ENCODE results near the gene FBXO34. TPM values are rescaled to one million over a fixed set of nuclear protein-coding genes. Genes with fewer than 3 reads are reported as not detected.

Gene FBXO34
- total RNA-seq, 4 donors from 2014 or later: 23.9 to 40.8 (median 32.6) TPM

GRCh38 chr14:55372825-55373224 is 101.6 kb downstream of the FBXO34 start:
- Histone ChIP-seq H3K4me1 (no peaks in the 10 kb centered on the region), H3K9me3 (no peaks in the 10 kb centered on the region), H3K27ac (no peak overlapping the region), H3K27me3 (no peaks in the 10 kb centered on the region), H3K36me3 (peaks cover 6 to 97% (median 6%) of the 10 kb centered on the region in 3 donors), H3K4me3 (no peak overlapping the region)
- 88 to 97% methylated on average over 7 of the region's 7 CpGs for WGBS, 2 donors
- no peak for DNase-seq (ENCODE audit: low spot score in 2 of 2)
- TF ChIP-seq CTCF (IDR thresholded peaks at IDR 0.05) (no peak), EP300 (IDR thresholded peaks at IDR 0.05) (no peak), POLR2A (IDR thresholded peaks at IDR 0.05) (no peak)

GRCh38 chr14:55373784-55374705 is 102.8 kb downstream of the FBXO34 start:
- H3K27ac ChIP-seq: no peak overlapping the region
- TF ChIP-seq CTCF (IDR thresholded peaks at IDR 0.05) (no peak), POLR2A (IDR thresholded peaks at IDR 0.05) (no peak), EP300 (IDR thresholded peaks at IDR 0.05) (no peak)
- no peak for DNase-seq (ENCODE audit: low spot score in 2 of 2)
- H3K4me1 ChIP-seq: no peaks in the 10 kb centered on the region
- no peaks in the 10 kb centered on the region for H3K9me3 ChIP-seq
- WGBS, 2 donors: 89 to 92% methylated on average over 5 of the region's 5 CpGs
- H3K27me3 ChIP-seq: no peaks in the 10 kb centered on the region
- no peak overlapping the region for H3K4me3 ChIP-seq
- H3K36me3 ChIP-seq: peaks cover 6 to 96% (median 6%) of the 10 kb centered on the region in 3 donors

- Histone ChIP-seq H3K4me1 (no peaks in the 10 kb centered on the region), H3K27ac (no peak overlapping the region), H3K9me3 (no peaks in the 10 kb centered on the region), H3K27me3 (no peaks in the 10 kb centered on the region), H3K36me3 (peaks cover 6 to 96% (median 6%) of the 10 kb centered on the region in 3 donors), H3K4me3 (no peak overlapping the region)
- 93 to 96% methylated on average over 4 of the region's 4 CpGs for WGBS, 2 donors
- DNase-seq (ENCODE audit: low spot score in 2 of 2): no peak
- no peak for TF ChIP-seq EP300 (IDR thresholded peaks at IDR 0.05)
- TF ChIP-seq POLR2A (IDR thresholded peaks at IDR 0.05): no peak
- TF ChIP-seq CTCF (IDR thresholded peaks at IDR 0.05): no peak
Measured at GRCh38 chr14:55374771-55375170, 103.5 kb downstream of the FBXO34 start.

- H3K4me1 ChIP-seq: no peaks in the 10 kb centered on the region
- peaks cover 6 to 97% (median 9%) of the 10 kb centered on the region in 3 donors for H3K36me3 ChIP-seq
- TF ChIP-seq POLR2A (IDR thresholded peaks at IDR 0.05): no peak
- no peak for TF ChIP-seq EP300 (IDR thresholded peaks at IDR 0.05)
- no peak for TF ChIP-seq CTCF (IDR thresholded peaks at IDR 0.05)
- H3K27me3 ChIP-seq: no peaks in the 10 kb centered on the region
- no peak overlapping the region for H3K27ac ChIP-seq
- no peaks in the 10 kb centered on the region for H3K9me3 ChIP-seq
- 88 to 94% methylated on average over 5 of the region's 5 CpGs for WGBS, 2 donors
- no peak overlapping the region for H3K4me3 ChIP-seq
- no peak for DNase-seq (ENCODE audit: low spot score in 2 of 2)
Measured at GRCh38 chr14:55377236-55377635, 106.0 kb downstream of the FBXO34 start.

- no peaks in the 10 kb centered on the region for H3K27me3 ChIP-seq
- H3K4me1 ChIP-seq: no peaks in the 10 kb centered on the region
- WGBS, 2 donors: 72 to 76% methylated on average over 5 of the region's 5 CpGs
- DNase-seq (ENCODE audit: low spot score in 2 of 2): no peak
- no peaks in the 10 kb centered on the region for H3K9me3 ChIP-seq
- H3K4me3 ChIP-seq: no peak overlapping the region
- peaks cover 6 to 95% (median 8%) of the 10 kb centered on the region in 3 donors for H3K36me3 ChIP-seq
- TF ChIP-seq CTCF (IDR thresholded peaks at IDR 0.05): no peak
- TF ChIP-seq POLR2A (IDR thresholded peaks at IDR 0.05): no peak
- no peak for TF ChIP-seq EP300 (IDR thresholded peaks at IDR 0.05)
- H3K27ac ChIP-seq: no peak overlapping the region
Measured at GRCh38 chr14:55381040-55381439, 109.8 kb downstream of the FBXO34 start.
